ENCODE measurements around the gene CARMIL1.
"Not testable (repeated sequence)": the region's sequence is repeated elsewhere in the genome, so short reads cannot be mapped to it uniquely, and the experiment has no call there.

CARMIL1 gene

GRCh38 chr6:25435416-25435985, 156.3 kb downstream of the CARMIL1 start:
- no peak for DNase-seq (ENCODE audit: low read depth in 2 of 2, low spot score in 1 of 2)

GRCh38 chr6:25436760-25437159, 157.6 kb downstream of the CARMIL1 start:
- DNase-seq (ENCODE audit: low read depth in 2 of 2, low spot score in 1 of 2): no peak

- DNase-seq (ENCODE audit: low read depth in 2 of 2, low spot score in 1 of 2): no peak
These were observed 160.2 kb downstream of the CARMIL1 start for GRCh38 chr6:25439368-25439767.

DNA sequence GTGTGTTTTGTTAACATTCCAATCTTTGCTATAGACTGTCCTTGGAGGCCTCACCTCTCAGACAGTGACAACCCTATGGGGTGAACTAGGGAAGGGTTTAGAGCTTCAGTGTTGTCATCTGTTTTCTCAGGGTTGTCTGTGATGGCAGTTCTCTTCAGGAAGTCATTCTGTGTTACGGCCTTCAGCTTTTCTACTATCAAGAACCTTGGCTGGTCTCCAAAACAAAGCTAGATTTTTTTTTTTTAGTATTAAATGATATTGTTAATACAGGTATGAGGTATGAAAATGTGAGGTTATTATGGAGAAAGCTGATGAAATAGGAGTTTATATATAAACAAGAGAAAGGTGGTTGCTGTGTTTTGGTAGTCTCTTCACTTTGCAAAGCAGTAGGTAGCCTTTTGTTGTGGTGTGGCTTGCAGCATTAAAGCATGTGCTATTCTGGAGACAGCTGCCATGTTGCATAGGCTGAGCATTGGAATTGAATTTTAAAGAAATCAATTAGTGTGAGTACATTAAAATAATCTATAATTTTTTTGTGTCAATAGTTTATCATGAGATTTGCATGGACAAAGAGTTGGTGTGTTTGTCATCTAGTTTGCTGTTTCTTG, 162.6 kb downstream of the CARMIL1 start:
- DNase-seq (ENCODE audit: low read depth in 2 of 2, low spot score in 1 of 2): no peak

- no peak for DNase-seq (ENCODE audit: low read depth in 2 of 2, low spot score in 1 of 2)
These were observed 163.7 kb downstream of the CARMIL1 start for GRCh38 chr6:25442898-25443297.

GRCh38 chr6:25444521-25444920, 165.3 kb downstream of the CARMIL1 start:
- not testable (repeated sequence) for DNase-seq (ENCODE audit: low read depth in 2 of 2, low spot score in 1 of 2)

GRCh38 chr6:25446830-25447569, 167.8 kb downstream of the CARMIL1 start:
- DNase-seq (ENCODE audit: low read depth in 2 of 2, low spot score in 1 of 2): no peak

- DNase-seq (ENCODE audit: low read depth in 2 of 2, low spot score in 1 of 2): no peak
These were observed 168.4 kb downstream of the CARMIL1 start for GRCh38 chr6:25447570-25447929.

- DNase-seq (ENCODE audit: low read depth in 2 of 2, low spot score in 1 of 2): no peak
These were observed 169.9 kb downstream of the CARMIL1 start for GRCh38 chr6:25448965-25449538.

DNA sequence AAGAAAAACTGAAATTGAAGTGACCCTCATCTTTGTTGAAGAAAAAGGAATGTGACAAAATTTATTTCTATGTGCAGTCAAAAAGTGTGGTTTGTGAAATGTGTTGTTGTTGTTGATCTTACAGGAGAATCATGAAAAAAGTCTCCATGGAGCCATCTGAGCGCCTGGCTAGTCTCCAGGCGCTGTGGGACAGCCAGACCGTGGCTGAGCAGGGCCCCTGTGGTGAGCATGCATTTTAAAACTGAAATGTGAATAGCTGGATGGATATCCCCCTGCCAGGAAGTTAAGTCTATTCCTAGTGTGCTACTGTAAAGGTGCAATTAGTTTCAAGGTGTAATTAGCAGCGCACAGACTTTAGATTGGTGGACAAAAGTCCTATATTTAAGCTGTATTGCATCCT, 170.6 kb downstream of the CARMIL1 start:
- no peak for DNase-seq (ENCODE audit: low read depth in 2 of 2, low spot score in 1 of 2)

DNA sequence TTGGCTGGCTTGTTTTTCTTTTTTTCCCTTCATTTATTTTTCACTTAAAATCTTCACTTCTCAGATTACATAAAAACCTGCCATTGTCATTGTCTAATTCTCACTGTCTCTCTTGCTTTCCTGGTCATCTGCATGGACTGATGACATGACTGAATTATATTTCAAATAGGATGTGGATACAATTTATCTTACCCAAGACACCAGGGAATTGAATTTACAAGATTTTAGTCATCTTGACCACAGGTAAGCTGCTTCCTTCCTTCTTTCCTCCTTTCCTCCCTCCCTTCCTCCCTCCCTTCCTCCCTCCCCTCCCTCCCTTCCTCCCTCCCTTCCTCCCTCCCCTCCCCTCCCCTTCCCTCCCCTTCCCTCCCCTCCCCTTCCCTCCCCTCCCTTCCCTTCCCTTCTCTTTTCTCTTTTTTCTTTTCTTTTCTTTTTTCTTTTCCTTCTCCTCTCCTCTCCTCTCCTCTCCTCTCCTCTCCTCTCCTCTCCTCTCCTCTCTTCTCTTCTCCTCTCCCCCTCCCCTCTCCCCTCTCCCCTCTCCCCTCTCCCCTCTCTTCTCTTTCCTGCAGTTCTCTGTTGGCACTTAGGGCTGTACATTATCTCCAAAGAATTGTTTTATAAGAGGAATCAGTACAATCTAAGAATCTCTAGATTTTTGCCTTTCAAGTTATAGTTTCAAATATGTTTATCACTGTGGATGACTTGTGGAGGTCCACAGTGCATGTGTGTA, 171.5 kb downstream of the CARMIL1 start:
- DNase-seq (ENCODE audit: low read depth in 2 of 2, low spot score in 1 of 2): no peak

DNA sequence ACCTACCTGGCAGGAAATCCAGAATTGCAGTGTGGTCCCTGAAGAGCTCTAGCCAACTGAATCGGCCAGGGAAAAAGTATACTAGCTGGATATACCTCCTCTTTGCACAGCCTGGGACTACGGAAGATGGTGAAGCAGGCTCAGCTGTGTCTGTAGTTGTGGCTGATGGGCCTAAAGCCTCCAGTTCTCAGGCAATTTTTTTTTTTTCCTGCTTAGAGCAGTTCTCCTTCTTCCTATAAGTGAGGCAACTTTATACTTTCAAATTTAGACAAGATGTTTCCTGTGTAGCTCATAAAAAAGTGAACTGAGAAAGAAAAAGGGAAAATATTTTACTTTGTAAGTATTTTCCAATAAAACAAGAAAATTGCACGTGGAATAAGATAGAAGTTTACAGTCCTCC, 172.9 kb downstream of the CARMIL1 start:
- no peak for DNase-seq (ENCODE audit: low read depth in 2 of 2, low spot score in 1 of 2)

- DNase-seq (ENCODE audit: low read depth in 2 of 2, low spot score in 1 of 2): no peak
These were observed 174.1 kb downstream of the CARMIL1 start for GRCh38 chr6:25453288-25453687.

DNA sequence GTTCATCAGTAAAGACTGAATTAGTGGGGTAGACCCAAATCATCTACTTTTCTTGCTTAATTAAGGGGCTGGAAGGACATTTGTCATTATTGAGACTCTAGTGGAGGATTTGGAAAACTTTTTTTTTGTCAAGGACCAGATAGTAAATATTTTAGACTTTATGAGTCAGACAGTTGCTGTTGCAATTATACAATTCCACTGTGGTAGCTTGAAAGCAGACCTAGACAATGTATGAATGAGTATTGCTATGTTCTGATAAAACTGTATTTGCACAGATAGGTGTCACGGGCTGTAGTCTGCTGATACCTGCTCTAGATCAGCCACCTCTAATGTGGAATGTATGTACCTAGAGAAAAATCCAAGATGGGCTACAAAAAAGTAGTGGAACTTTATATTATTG, 175.0 kb downstream of the CARMIL1 start:
- DNase-seq (ENCODE audit: low read depth in 2 of 2, low spot score in 1 of 2): no peak

DNA sequence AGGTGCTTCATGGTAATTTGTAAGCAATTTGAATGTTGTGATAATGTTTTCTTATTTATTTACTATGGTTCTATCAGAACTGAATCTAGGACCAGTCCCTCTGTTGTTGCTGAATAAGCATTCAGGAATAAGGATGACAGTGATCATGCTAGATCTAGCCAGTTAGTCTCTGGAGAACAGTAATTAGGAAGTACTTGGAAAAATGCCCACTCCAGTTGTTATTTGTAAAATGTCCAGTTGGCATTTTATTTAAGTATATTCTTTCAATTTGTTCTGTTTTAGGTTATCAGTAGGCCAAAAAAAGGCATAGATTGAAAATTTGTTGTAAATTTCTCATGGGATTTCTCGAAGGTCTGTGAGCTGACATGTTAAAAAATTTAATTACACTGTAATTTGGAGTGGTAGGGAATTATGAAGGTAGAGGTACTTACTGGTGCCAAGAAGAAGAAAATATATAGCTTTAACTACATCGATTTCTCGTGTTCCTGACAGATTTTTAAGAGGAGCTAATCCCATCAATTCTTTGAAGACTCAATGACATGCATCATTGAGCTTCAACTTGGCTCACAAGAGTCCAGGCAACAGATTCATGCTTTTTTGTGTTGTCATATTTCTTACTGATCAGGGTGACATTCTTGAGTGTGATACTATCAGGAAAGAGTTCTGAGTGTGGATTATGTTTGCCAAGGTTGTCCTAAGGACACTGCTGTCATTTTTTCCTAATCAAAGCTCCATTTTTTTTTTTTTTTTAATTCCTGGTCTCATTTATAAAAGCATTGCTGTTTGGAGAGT, 177.3 kb downstream of the CARMIL1 start:
- no peak for DNase-seq (ENCODE audit: low read depth in 2 of 2, low spot score in 1 of 2)

- no peak for DNase-seq (ENCODE audit: low read depth in 2 of 2, low spot score in 1 of 2)
These were observed 178.3 kb downstream of the CARMIL1 start for GRCh38 chr6:25457516-25457915.

DNA sequence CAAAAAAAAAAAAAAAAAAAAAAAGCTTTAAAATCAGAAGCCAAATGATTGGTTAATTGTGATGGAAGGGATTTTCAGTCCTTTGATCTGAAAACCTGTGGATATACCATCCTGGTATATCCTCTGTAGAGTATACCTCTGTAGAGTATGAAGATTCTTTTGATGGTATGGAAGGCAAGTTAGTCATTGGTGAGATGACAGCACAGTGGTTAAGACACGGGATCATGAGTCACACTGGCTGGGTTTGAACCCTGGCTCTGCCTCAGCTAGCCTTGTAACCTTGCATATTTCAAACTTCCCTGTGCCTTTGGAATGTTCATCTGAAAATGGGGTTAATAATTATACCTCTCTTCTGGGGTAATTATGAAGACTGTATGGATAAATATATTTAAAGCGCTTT, 179.3 kb downstream of the CARMIL1 start:
- no peak for DNase-seq (ENCODE audit: low read depth in 2 of 2, low spot score in 1 of 2)

- DNase-seq (ENCODE audit: low read depth in 2 of 2, low spot score in 1 of 2): no peak
These were observed 183.2 kb downstream of the CARMIL1 start for GRCh38 chr6:25462235-25462897.

GRCh38 chr6:25463441-25463840, 184.3 kb downstream of the CARMIL1 start:
- DNase-seq (ENCODE audit: low read depth in 2 of 2, low spot score in 1 of 2): no peak

- no peak for DNase-seq (ENCODE audit: low read depth in 2 of 2, low spot score in 1 of 2)
These were observed 185.1 kb downstream of the CARMIL1 start for GRCh38 chr6:25464225-25464624.

All from stimulated activated CD8-positive, alpha-beta memory T cell treated with anti-CD3 and anti-CD28 coated beads, Interleukin-4, amount 100 ng/mL, for 1 hour (primary cell).